Skeletal muscle satellite cell (primary cell): Measurements from ENCODE around the gene ZBTB20.

ENCODE experiments used
- H3K27me3 ChIP-seq: 2 replicates; pipeline ENCODE4 v1.7.0; 2013; ENCODE audit warnings: low read length; ENCODE audit not compliant: control insufficient read depth, insufficient read depth
- H3K36me3 ChIP-seq: 2 replicates; pipeline ENCODE4 v1.7.0; 2013; ENCODE audit warnings: mild to moderate bottlenecking, control low read depth, low read length; ENCODE audit not compliant: insufficient read depth
- H3K4me1 ChIP-seq: 2 replicates; pipeline ENCODE4 v1.7.0; 2013; ENCODE audit warnings: low read length; ENCODE audit not compliant: control insufficient read depth, insufficient read depth
- H3K4me2 ChIP-seq: 2 replicates; pipeline ENCODE4 v1.7.0; 2013; ENCODE audit warnings: mild to moderate bottlenecking, low read length
- H3K4me3 ChIP-seq: 2 replicates; pipeline ENCODE4 v1.7.0; 2013; ENCODE audit warnings: low read length
- H3K9ac ChIP-seq: 2 replicates; pipeline ENCODE4 v1.7.0; 2013; ENCODE audit warnings: mild to moderate bottlenecking, low read depth, low read length, moderate library complexity
- H3K9me3 ChIP-seq: replicated peaks from 2 replicates; pipeline ENCODE4 v1.7.0; 2013; ENCODE audit warnings: mild to moderate bottlenecking, control low read depth, low read length

The ZBTB20 gene

DNA sequence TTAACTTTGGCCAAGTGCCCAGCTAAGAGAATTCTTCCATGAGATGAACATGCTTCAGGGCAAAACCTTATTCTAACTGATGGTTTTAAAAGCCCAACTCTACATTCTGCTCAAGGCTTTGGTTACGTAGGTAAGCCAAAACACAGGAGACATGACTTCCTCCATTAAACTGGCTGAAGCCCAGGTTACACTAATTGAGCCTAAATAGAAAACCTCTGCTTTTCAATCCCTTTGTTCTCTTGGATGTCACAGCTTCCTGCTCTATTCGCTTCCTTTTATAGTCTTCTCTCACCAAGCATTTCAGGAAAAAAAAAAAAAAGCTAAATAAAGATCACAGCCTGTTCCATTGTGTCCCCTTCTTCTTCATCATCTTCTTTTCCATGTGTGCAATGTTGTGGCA is 432.9 kb downstream of the ZBTB20 start:
- no peak overlapping the region for H3K4me3 ChIP-seq
- no peak overlapping the region for H3K9ac ChIP-seq
- no peaks in the 10 kb centered on the region for H3K9me3 ChIP-seq

DNA sequence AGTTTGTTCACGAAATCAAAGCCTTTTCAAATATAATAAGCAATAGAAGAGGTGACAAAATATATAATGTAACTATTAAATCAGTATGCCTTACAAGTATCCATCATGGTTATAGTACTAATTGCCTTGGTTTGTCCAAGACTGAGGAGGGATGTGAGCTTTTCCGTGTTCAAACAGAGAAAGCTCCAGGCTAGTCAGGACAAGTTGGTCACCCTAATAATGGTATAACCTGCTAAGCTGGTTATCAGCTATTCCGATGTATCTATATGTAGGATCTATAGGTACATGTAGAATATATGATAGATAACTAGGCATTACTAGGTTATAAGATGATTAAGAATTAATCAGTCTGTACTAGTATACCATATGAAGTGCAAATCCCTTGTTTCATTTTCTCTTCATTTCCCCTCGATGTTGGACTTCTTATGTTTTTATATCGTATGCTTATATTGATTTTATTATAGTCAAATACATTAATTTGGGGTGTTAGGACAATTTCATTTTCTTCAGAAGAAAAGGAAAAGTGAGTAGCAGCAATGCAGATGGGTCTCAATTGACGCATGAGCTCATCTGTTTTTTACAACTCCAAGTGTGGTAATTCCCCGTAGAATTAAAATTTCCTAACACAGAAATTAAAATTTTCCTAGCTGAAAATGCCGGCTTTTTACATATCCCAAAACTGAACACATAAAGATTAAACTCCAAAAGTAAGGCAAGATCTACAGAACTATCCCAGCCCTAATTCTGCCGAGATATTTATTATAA is 434.2 kb downstream of the ZBTB20 start:
- Histone ChIP-seq H3K4me2 (no peak overlapping the region), H3K36me3 (no peaks in the 10 kb centered on the region), H3K4me3 (no peak overlapping the region), H3K9me3 (no peaks in the 10 kb centered on the region), H3K9ac (no peak overlapping the region), H3K27me3 (no peaks in the 10 kb centered on the region), H3K4me1 (peaks cover 10% of the 10 kb centered on the region)

More for the DNA sequence above, 432.9 kb downstream of the ZBTB20 start:
- peaks cover 3% of the 10 kb centered on the region for H3K4me1 ChIP-seq
- no peaks in the 10 kb centered on the region for H3K36me3 ChIP-seq
- no peaks in the 10 kb centered on the region for H3K27me3 ChIP-seq
- H3K4me2 ChIP-seq, result no peak overlapping the region

DNA sequence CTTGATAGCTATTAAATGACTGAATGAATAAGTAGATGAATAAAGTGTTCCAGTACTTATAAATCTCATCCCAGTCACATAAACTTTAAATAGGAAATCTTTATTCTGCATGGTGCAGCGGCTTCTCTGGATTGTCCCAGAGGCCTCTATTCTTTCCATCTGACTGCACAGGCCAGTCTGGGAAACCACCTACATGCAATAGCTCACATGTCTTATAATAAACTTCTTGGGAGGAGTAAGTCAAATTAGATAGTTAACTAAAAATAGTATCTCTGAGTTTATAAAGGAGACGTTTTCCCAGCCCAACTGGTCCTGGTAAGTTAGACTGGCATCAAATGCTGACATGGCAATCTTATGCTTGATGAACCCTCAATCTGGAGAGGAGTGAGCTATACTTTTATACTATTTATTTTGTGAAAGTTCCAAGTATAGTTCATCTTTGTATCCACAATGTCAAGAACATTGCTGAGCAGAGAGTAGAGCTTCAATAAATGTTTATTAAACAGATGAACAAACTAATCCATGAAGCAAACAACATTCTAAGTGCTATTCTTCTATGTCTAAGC is 435.7 kb downstream of the ZBTB20 start:
- Histone ChIP-seq H3K4me3 (no peak overlapping the region), H3K27me3 (no peaks in the 10 kb centered on the region), H3K9me3 (no peaks in the 10 kb centered on the region), H3K4me1 (peaks cover 16% of the 10 kb centered on the region), H3K9ac (no peak overlapping the region), H3K36me3 (no peaks in the 10 kb centered on the region), H3K4me2 (no peak overlapping the region)

DNA sequence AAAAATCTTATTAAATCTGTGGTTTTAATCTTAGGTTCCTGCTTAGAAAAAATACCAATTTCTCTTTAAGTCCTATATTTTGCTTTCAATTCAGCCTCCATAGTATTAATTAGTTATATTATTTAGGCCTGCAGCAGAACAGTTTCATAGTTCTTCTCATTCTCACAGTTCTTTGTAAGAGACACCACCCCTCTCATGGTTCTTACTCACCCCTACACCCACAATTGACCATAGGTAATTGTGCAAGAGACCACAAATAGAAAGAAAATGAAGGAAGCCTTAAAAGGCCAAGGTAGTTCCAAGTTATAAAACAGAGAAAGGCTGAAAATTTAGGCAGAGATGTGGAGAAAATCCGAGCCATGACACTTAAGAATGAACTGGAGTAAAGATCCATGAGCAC is 438.0 kb downstream of the ZBTB20 start:
- H3K4me3 ChIP-seq, result no peak overlapping the region
- no peaks in the 10 kb centered on the region for H3K9me3 ChIP-seq
- H3K36me3 ChIP-seq, result no peaks in the 10 kb centered on the region
- H3K4me2 ChIP-seq, result no peak overlapping the region
- H3K4me1 ChIP-seq, result peaks cover 21% of the 10 kb centered on the region
- H3K27me3 ChIP-seq, result no peaks in the 10 kb centered on the region
- no peak overlapping the region for H3K9ac ChIP-seq

DNA sequence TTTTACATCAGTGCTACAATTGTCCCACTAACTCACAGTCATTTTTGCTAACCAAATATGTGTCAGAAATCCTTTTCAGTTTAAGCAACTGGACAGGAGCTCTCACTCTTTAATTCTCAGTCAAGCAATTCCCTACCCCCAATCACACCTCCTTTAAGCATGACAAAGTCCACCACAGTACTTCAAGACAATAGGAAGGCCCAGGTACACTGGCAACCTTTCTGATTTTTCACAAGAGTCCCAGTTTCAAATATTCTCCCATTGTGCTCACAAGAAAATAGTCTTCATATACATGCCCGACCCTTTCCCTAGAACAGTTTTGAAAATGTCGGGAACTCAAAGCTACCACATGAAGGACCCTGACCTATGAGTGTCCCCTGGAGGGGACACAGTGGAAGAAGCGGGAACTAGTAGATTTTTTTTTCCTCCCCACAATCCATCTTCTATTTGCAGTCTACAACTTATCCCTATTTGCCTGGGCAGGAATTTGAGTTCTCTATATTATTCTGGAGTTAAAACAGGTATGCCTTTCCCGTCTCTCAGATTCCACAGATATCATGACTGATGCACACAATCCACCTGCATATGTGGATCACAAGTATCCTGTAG is 439.7 kb downstream of the ZBTB20 start:
- Histone ChIP-seq H3K4me3 (no peak overlapping the region), H3K27me3 (no peaks in the 10 kb centered on the region), H3K9ac (no peak overlapping the region), H3K9me3 (no peaks in the 10 kb centered on the region), H3K36me3 (no peaks in the 10 kb centered on the region), H3K4me1 (peaks cover 21% of the 10 kb centered on the region), H3K4me2 (no peak overlapping the region)

DNA sequence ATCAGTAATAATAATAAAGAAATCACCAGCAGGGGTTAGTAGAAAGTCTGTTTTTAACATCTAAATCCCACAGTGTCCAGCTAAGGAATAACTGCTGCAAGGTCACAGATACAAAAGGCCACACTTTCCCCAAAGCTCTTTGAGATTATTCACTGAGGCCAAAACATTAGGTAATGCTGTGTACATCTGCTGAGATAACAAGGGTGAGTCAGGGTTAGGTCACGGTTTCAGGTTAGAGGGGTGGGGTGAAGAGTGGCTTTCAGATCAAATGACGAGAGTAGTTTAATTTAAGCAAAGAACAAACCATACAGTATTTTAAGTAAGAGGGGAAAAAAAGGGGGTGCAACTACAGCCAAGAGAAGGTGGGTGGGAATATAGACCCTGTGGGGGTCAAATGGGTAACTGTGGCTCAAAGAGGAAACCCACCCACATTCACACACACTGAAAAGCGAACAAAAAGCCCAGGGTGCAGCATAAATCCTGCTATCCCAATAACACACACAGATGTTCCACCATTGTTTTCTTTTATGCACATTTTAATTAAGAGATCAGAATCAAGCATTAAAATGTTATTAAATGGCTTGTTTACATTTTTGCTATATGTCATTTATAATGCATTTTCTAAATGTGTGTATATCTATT is 440.4 kb downstream of the ZBTB20 start:
- H3K4me3 ChIP-seq, result no peak overlapping the region
- H3K9ac ChIP-seq, result no peak overlapping the region
- peaks cover 21% of the 10 kb centered on the region for H3K4me1 ChIP-seq
- H3K27me3 ChIP-seq, result no peaks in the 10 kb centered on the region
- H3K36me3 ChIP-seq, result no peaks in the 10 kb centered on the region
- H3K9me3 ChIP-seq, result no peaks in the 10 kb centered on the region
- H3K4me2 ChIP-seq, result peak overlapping the region; percentile 22

DNA sequence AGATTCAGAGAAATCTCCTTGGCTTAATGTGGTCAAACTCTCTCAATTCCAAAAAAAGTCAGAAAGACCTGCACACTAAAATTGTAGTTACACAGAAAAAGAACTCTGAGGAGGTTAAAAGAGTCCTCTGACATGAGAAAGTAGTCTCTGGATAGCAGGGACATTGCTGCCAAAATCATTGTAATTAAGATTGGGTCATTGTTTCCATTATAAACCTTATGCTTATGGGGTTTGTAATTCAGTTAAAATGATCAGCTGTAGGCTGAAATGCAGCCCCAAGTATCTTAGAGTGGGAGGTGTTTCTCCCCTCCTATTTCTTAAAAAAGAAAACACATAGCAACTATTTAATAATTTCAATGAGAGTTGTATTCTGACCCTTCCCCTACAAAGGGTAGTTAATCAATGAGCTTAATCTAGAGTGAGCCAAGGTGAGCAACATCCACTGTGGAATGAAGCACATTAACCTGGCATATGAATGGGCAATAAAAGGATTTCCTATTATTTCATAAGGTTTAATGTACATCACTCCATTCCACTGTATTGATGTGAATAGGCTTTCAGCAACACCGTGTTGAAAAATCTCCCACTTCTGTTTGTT is 446.4 kb downstream of the ZBTB20 start:
- no peak overlapping the region for H3K4me2 ChIP-seq
- H3K4me1 ChIP-seq, result no peaks in the 10 kb centered on the region
- no peaks in the 10 kb centered on the region for H3K27me3 ChIP-seq
- H3K4me3 ChIP-seq, result no peak overlapping the region
- no peak overlapping the region for H3K9ac ChIP-seq
- no peaks in the 10 kb centered on the region for H3K9me3 ChIP-seq
- no peaks in the 10 kb centered on the region for H3K36me3 ChIP-seq

DNA sequence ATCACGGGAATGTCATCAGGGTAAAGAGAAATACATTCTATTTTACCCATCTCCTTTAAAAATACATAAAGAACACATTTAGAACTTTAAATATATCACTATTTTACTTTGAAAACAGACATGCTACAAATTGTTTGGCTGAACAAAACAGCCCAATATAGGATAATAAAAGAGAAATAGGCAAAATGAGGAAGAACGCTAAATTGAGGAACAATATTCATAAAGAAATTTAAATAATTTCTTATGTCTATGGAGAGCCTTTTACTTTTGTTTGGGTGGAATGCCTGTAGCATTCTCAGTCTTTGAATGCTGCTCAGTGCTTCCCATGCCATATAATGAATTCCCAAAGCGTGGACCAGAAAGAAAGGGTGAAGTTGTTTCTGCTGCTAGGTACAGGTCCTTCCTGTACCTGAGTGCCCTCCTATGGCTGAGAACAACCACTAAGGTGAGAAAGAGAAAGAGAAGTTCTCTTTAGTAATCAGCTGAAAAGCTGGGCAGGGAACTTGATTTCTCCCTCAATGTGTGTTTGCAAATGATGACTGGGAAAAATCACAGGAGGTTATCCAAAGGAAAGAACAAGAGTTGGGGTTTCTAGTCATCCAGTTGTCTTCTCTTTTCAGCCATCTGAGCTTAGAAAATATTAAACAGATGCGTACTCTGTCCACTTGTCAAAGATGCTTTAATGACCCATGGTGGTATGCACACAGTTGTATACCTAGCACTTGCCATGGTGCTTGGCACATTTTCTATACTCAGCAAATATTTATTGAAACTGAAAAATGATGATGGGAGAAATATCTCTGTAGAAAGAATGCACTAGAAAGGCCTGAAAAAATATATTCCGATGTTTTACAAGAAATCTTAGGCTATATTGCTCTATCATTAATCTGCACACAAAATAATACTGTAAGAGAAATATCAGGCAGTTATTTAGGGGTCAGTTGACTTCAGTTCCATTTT is 448.7 kb downstream of the ZBTB20 start:
- no peak overlapping the region for H3K4me3 ChIP-seq
- no peaks in the 10 kb centered on the region for H3K9me3 ChIP-seq
- H3K4me1 ChIP-seq, result no peaks in the 10 kb centered on the region
- no peaks in the 10 kb centered on the region for H3K36me3 ChIP-seq
- no peaks in the 10 kb centered on the region for H3K27me3 ChIP-seq
- no peak overlapping the region for H3K9ac ChIP-seq
- H3K4me2 ChIP-seq, result no peak overlapping the region

DNA sequence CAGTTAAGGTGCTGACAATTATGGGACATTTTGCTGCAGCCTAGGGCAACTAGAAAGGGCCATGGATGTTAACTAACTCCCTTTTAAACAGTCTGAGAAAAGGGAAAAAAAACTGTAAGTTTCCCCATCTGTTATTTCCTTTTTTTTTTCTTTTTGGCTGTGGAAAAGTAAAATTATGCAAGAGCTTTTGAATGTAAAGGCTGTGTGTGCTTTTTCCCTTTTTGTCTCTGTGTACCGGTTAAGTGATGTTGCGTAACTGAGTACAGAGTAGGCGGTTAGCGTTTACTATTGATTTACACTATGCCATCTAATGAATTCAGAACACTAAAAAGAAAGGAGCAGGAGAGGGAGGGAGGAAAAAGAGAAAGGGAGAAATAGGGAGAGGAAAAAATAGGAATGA is 449.7 kb downstream of the ZBTB20 start:
- no peaks in the 10 kb centered on the region for H3K27me3 ChIP-seq
- H3K4me2 ChIP-seq, result no peak overlapping the region
- H3K36me3 ChIP-seq, result no peaks in the 10 kb centered on the region
- no peak overlapping the region for H3K4me3 ChIP-seq
- no peaks in the 10 kb centered on the region for H3K9me3 ChIP-seq
- H3K4me1 ChIP-seq, result no peaks in the 10 kb centered on the region
- H3K9ac ChIP-seq, result no peak overlapping the region

DNA sequence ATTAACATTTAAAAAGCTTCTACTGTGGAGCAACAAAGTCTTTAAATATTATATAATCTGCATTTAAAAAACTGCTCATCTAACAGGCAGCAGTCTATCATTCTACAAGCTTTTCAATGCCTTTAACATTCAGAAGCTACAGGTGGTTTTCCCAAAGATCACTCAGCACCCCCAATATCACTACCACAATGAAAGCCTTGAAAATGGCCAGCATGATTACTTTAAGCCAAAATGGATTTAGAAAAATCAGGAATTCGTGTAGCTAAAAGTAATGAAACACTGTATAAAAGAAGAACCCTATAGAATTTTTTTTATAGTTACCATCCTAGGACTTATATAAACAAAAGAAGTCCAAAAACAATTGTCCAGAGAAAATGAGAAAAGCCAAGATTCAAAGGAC is 452.8 kb downstream of the ZBTB20 start:
- Histone ChIP-seq H3K9me3 (no peaks in the 10 kb centered on the region), H3K4me2 (no peak overlapping the region), H3K9ac (no peak overlapping the region), H3K4me3 (no peak overlapping the region), H3K4me1 (no peaks in the 10 kb centered on the region), H3K27me3 (no peaks in the 10 kb centered on the region), H3K36me3 (no peaks in the 10 kb centered on the region)
